Tibial nerve (tissue), 3 donors: ENCODE results near the gene TRIM62.

Experiments used
- CTCF ChIP-seq, 5 experiments: fragments of 200-600 bp in 3 of 5; fragments of 450-650 bp in 2 of 5; sonication (generic) in 3 of 5; IDR thresholded peaks; one replicate each; pipeline ENCODE4 v1.5.1; 2016 to 2019; ENCODE audit warnings: antibody characterized with exemption in 5 of 5, mild to moderate bottlenecking in 3 of 5, moderate library complexity in 2 of 5
- POLR2A ChIP-seq, 2 donors: fragments of 450-650 bp; IDR thresholded peaks; one replicate each; pipeline ENCODE4 v1.6.1; 2017; ENCODE audit warnings: antibody characterized with exemption in 2 of 2, mild to moderate bottlenecking in 2 of 2, moderate library complexity in 2 of 2

- TF ChIP-seq CTCF (IDR thresholded peaks at IDR 0.05) = no peak
- no peak for TF ChIP-seq POLR2A (IDR thresholded peaks at IDR 0.05)
Observed at GRCh38 chr1:33148615-33149014, 33.2 kb downstream of the TRIM62 start.
